Measurements from ENCODE around the gene KCNIP2.
A peak's percentile ranks its signal among the peaks of the same experiment; 100 is the strongest.
"Not testable (repeated sequence)": the region's sequence is repeated elsewhere in the genome, so short reads cannot be mapped to it uniquely, and the experiment has no call there.

The KCNIP2 gene

DNA sequence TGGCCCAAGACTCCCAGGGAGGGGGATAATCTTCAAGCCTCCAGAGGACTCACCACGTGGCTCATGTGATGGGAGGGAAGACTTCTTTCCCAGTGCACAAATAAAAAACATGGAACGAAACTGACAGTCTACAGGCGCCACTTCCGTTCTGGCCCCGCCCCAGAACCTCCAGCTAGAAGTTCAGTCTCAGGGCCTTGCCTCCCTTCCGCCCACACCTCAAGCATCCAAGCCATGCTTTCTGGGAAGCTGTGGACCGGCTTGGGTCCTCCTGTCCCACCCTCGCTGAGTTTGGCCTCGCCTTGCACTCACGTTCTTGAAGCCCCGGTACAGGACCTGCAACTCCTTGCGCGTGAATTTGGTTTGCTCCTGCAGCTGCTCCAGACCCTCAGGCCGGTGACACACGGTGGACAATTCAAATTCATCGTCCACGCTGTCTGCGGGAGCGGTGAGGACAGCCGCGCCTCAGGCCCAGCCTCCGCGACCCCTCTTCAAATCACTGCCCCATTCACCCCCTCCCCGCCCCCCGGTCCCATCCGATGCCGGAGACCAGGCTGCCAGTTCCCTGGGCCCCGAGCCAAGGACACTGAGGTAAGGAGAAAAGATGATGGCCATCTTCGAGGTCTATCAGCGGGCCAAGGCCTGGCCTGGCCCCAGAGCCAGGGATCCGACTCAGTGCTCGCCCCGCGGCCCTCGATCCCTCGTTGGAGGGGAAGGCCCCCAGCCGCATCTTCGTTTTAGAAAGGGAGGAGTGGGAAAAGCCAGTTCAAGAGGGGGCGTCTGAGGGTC is 14.6 kb downstream of the KCNIP2 start:
- DNase-seq (ENCODE audit: extremely low read depth in 1 of 2, low read depth in 1 of 2), result no peak

DNA sequence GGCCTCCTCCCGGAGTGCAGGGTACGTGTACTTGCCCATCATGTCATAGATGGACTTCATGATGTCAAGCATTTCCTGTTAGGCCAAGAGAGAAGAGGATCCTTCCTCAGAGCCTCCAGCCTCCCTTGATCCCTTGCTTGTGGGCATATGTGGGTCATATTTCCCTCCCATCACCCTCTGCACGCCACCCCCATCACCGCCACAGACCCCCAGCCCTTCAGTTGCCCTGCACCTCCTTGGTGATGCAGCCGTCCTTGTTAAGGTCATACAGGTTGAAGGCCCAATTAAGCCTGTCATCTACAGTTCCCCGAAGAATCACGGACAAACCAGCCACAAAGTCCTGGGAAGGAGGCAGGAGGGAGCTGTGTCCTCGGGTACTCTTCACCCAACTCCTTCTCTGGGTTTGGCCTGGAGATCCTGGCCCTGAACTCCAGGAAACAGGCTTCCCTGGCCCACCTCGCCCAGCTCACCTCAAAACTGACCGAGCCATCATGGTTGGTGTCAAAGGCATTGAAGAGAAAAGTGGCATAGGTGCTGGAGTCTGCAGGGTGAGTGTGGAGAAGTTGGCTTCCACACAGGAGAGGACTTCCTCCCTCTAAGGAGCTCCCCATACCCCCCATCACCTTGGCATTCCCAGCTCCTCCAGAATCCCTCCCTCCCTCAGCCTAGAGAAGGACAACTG is 15.5 kb downstream of the KCNIP2 start:
- DNase-seq (ENCODE audit: extremely low read depth in 1 of 2, low read depth in 1 of 2), result no peak

DNA sequence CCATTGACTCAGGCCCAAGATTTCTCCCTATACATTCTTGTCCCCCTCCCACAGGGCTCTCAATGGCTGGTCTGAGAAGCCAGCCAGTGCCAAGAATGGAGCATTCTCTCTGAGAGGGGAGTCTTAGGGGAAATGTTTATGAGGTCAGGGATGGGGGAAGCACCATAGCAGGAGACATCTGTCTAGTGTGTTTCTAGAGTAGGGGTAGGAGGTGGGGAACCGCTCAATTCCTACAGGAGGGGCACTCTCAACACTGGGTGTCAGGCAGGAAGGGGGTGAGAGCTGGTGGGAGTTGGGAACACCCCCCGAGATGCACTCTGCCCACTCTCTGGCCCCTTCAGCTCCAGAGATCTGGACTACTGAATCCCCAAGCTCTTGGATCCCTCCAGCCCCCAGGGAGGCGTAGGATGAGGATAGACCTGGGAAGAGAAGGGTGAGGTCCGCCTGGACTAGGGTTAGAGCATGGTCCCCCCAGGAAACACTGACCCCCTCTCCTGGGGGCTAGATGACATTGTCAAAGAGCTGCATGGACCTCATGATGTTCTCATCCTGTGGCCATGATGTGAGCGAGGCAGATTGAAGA is 16.7 kb downstream of the KCNIP2 start:
- no peak for DNase-seq (ENCODE audit: extremely low read depth in 1 of 2, low read depth in 1 of 2)

DNA sequence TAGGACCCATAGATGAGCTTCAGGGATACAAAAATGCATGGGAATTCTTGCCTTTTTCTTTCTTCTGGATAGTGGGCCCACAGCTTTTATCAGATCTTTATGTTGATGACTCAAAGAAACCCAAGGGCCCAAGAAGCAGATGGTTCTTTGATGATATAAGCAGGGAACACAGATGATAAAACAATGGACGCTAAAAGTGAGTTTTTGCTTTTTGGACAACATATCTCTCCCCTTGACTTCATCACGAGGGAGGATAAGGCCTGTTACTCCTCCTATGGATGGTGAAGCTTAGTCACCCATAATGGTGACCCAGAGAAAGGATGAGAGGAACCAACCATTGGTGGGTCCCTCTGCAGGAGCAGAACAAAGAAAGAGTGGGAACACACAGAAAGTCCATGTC is 18.9 kb downstream of the KCNIP2 start:
- no peak for DNase-seq (ENCODE audit: extremely low read depth in 1 of 2, low read depth in 1 of 2)

DNA sequence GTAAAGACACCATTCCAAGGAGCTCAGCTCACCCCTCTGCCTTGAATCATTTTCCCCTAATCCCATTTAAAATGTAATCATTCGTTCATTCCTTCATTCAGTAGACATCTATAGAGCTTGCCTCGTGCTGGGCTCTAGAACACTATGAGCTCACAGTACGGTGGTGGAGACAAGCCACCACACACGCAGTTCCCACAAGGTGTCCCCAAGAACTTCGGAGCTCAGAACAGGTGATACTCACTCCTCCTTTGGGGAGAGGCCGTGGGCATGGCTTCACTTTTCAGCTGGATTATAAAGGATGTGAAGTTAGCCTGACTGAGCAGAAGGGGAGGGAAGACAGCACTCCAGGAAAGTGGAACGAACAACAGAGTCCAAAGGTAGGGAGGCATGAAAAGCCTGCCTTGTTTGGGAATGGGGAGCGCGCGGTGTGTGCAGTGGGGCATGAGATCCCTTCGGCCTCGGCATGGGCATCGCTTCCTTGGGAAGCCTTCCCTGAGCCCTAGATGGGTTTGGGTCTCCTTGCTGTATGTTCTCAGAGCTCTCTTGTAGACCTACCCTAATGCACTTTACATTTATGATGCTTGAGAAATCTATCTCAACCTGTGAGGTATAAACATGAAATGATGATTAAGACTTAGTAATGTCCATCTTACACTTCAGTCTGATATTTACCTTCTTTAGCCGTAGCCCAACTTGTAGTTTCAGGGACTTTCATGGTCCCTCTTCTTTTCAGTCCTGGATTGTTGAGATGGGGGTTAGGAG is 24.5 kb downstream of the KCNIP2 start:
- no peak for DNase-seq (ENCODE audit: extremely low read depth in 1 of 2, low read depth in 1 of 2)

DNA sequence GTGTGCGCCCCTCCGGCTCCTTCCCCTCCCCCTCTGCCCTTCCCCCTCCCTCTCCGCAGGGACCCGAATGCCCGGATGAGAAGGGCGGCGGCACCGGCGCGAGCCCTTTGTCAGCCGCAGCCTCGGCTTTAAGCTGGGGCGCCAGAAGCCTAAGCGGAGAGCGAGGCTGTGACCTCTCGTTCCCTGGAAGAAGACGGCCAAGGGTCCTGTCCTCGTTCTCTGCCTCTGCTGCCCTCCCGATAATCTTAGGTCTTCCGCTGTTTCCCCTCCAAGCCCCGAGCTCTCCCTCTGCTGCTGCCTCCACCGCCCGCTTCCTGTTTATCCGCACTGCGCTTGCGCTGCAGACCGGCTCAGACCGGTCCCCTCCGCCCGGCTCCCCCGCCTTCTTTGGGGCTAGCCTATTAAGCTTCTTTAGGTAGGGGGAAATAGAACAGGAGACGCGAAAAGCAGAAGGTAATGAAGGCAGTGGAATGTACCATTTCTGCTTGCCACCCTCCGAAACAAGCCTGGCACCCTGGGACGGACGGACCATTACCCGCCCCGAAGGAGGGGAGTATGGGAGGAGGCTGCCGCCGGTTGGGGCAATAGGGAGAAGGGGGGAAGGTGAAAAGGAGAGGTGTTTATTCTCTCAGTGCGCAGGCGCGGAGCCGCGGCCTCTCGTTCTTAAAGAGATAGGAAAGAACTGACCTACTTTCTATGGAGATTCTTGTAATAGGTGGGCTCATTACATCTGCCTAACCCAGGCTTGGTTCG is 25.3 kb downstream of the KCNIP2 start, which contains the start of gene OGA:
Gene OGA (minus strand): TSS at position 326 of the 753 bp plus-strand sequence. CDS start 422 bp downstream, outside the sequence.
- peak; percentile 93 to 97 for DNase-seq (ENCODE audit: extremely low read depth in 1 of 2, low read depth in 1 of 2)

DNA sequence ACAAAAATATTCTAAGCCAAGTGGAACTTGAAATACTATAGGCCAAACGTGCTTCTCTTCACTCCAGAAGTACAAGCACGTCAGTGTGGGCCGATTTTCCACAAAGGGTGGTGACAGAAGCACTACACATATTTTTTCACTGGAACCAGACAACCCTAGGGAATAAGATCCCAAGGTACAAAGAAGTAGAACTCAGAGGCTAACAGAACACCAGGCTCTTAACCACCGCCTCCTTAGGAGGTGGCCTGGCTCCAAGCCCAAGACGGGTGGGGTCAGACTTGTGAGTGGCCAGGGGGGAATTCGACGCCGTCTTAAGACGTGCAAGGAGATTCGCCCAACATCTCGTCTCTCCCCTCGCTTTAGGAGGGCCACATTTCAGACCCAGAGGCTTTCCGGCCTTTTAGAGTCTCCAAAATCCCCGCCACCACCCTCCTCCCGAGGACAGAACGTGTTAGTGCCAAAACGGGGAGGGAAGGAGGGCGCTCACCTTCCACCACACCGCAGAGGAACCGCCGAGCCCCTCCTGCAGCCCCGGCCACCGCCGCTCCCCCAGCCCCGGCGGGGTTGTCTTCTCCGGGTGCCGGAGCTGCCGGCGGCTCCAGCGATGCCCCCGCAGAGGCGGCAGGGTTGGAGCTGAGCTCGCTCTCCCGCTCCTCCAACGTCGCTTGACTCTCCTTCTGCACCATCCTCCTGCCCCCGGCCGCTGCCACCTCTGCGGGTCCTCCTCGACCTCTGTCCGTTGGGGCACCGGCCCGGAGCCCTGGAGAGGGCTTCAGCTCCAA is 26.1 kb downstream of the KCNIP2 start:
- no peak for DNase-seq (ENCODE audit: extremely low read depth in 1 of 2, low read depth in 1 of 2)

DNA sequence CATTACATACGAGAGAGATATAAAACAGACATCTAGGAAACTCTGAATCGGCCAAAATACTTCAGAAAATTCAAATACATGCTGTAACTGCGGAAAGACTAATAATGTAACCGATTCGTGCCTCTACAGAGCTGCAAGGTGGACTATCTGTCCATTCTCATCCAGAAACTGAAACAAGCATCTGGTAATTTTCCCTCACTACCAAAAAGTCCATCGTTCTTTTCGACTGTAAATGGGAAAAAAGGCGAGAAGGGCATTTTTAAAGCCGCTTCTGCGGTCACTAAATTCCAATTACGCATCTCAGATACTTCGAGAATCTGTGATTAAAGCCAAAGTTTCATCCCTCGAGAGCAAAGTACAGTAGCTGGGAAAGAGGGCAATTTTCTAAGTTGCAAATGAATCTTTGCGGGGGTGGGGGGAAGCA is 26.7 kb downstream of the KCNIP2 start:
- no peak for DNase-seq (ENCODE audit: extremely low read depth in 1 of 2, low read depth in 1 of 2)

DNA sequence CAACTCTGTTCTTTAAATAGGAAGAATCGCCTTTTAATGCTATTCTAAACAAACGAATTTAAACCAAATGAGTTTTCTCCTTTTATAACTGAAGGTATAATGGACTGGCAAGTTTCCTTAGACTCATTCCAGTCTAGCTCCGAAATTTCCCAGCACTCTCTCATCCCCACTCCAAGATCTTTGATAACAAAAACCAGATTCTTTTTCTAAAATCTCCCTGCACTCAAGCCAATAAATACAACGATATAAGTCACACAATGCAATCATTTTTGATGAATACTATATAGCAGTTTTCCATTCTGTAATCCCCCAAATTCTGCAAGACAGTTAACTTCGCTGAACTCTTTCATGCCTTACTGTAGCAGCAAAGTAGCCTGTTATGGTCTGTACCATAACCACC is 27.2 kb downstream of the KCNIP2 start:
- no peak for DNase-seq (ENCODE audit: extremely low read depth in 1 of 2, low read depth in 1 of 2)

DNA sequence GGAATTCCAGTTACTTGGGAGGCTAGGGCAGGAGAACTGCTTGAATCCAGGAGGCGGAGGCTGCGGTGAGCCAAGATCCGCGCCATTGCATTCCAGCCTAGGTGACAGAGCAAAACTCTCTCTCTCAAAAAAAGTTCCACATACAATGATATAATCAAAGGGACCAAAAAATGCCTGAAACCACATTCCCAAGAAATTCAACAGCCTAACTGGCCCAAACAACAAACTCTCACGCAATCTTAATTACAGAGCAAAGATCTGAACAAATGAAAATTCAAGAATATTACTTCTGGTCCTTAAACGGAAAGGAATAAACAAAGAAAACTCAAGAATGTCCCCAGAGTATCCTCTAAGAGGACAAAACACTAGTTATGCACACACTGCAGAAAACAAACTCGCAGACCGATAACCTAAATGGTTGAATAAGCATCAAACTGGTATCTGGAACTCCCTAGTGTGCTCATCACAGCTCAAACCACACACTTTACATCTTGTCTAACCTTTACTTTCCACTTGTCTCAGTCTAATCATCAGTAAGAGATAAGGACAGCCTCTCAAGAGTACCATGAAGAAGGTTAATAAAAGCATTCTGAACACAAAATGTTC is 29.0 kb downstream of the KCNIP2 start:
- DNase-seq (ENCODE audit: extremely low read depth in 1 of 2, low read depth in 1 of 2), result no peak

DNA sequence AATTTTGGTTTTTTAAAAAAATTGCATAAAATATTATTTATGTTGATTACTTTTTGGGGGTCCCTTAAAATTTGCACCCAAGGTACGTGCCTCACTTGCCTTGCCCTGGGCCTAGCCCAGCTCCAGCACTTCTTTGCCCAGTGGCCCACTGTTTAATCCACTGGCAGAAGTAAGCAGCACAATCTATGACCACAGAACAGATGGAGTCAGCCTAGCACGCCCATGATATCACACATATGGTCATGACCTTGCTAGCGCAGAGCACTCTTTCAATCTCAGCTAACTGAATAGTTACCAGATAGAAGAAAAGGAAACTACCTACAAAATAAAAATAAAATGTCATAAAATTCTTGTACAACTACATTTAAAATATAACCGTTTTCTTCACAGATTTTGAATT is 31.0 kb downstream of the KCNIP2 start:
- DNase-seq (ENCODE audit: extremely low read depth in 1 of 2, low read depth in 1 of 2), result no peak

DNA sequence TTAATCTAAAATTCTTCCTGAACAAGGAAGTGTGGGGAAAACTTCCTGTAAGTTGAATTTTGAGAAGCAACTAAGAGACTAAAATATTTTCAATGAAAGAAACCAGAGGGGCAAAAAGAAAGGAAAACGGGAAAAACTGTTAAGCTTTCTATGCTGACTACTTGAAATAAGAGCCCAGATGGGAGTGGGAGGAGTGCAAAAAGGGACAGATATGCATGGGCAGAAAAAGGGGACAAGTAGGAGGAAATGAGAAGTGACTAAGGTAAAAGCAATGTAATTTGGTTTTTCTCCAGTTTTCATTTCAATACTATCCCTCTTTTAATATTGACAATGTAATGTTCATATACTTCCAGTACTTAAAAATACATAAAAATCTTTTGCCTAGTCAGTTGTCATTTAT is 36.4 kb downstream of the KCNIP2 start:
- no peak for DNase-seq (ENCODE audit: extremely low read depth in 1 of 2, low read depth in 1 of 2)

DNA sequence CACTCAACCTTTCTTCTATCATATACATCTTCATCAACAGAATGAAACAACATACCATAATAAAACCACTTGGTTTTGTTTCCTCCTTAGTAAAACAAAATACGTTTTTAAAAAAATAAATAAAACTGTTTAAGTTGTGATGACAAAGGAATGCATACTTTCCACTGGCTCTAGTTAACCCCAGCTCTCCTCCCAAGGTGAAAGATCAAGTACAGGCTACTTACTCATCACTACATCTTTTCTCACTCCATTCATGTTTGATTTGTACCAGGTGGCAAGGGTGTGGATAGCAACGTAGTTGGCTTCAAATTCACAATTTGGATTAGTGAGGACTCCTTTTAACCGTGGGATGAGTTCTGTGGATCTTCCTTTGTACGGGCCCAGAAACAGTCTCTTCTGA is 40.1 kb downstream of the KCNIP2 start:
- no peak for DNase-seq (ENCODE audit: extremely low read depth in 1 of 2, low read depth in 1 of 2)

DNA sequence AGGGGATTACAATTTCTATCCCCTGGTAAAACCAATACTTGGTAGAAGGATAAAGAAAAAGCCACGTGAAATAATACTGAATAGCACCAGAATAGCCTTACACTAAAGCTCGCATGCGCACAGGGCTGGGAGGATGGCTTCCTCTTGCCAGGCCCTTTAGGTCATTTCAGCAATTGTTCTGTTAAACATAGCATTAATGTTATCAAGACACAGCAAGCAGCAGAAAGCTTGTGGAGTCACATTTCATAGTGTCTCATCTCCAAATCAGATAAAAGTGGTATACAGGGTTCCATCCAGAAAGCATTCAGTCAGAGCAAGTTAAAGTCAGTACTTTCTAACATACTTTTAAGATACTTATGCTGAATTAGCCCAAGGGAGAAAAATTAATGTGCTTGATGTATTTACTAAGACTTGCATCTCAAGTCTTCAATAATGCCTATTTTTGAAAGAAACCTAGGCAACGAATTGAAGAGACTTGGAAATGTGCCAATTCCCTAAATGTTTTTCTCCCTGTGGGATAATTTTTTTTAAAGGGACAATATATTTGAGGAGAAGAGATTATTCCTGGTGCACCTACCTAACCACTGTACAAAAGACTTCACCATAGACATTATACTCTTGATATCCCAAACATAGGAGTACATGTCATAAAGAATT is 46.1 kb downstream of the KCNIP2 start:
- no peak for DNase-seq (ENCODE audit: extremely low read depth in 1 of 2, low read depth in 1 of 2)

DNA sequence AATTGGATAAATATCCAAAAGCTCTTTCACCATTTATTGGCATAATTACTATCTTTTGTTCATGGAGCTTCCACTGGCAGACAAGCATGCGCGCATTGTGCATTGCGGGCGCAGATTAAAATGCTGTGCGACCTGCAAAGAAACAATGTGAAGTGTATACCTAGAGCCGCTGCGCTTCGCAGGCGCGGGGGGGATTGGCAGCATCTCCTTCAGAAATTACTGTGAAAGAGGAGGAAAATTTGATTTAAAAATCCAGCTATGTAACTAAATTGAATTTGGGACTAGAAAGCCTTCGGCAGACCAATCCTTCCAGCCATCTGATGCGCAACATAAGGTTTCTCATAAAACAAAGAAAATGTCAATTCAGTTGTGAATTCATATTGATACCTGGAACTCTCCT is 50.1 kb downstream of the KCNIP2 start:
- DNase-seq (ENCODE audit: extremely low read depth in 1 of 2, low read depth in 1 of 2), result no peak

DNA sequence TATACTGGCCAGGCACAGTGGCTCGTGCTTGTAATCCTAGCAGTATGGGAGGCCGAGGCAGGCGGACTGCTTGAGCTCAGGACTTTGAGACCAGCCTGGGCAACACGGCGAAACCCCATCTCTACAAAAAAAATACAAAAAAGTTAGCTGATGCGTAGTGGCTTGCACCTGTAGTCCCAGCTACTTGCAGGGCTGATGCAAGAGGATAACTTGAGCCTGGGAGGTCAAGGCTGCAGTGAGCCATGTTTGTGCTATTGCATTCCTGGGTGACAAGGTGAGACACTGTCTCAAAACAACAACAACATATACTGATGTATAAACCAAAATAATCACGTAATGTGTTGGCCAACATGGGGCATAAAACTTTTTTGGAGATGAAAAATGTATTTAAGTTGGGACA is 53.9 kb downstream of the KCNIP2 start:
- DNase-seq (ENCODE audit: extremely low read depth in 1 of 2, low read depth in 1 of 2), result no peak

DNA sequence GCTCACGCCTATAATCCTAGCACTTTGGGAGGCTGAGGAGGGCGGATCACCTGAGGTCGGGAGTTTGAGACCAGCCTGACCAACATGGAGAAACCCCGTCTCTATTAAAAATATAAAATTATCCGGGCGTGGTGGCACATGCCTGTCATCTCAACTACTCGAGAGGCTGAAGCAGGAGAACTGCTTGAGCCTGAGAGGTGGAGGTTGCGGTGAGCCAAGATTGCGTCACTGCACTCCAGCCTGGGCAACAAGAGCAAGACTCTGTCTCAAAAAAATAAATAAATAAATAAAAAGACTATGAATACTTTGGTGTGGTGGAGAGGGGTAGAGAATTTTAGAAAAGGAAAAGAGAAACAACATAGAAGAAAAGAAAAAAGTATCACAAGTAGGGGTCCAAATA is 54.4 kb downstream of the KCNIP2 start:
- DNase-seq (ENCODE audit: extremely low read depth in 1 of 2, low read depth in 1 of 2), result not testable (repeated sequence)

DNA sequence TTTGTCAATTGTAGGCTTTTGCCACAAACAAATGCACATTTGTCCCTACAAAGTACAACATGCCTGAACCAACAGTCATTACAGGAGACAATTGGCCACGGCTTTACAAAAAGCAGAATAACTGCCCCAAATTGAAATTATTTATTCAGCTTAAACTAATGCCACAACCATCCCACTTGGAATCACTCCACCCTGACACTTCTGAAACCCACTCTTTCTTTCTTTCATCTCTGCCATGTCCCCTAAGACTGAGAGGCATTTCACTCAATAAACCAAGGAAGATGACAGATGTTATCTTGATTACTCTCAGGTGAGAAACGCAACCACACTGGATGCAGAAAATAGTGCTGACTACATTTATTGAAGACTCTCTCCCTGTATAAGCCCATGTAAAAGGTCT is 57.8 kb downstream of the KCNIP2 start:
- DNase-seq (ENCODE audit: extremely low read depth in 1 of 2, low read depth in 1 of 2), result no peak

DNA sequence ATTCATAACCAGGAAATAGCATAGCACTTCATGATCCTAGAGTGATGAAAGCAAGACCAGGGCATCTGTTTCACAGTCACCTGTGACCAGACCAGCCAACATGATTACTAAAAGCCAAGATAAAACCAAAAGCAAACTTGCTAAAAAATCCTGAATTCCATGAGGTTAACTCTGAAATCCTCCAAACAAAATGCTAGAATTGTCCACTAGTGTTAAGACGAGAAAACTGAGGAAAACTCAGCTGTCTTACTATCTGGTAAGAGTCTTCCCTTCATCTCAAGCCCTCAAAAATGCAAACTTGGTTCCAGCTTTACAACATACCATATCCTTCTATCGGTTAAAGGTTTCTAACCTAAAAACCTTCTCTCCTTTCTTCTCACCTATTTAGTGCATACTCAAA is 59.0 kb downstream of the KCNIP2 start:
- no peak for DNase-seq (ENCODE audit: extremely low read depth in 1 of 2, low read depth in 1 of 2)
